KMS-11 (cell line): ENCODE data around the gene PERCC1.

ENCODE experiments used
- H2AFZ ChIP-seq: fragments of 200-600 bp; sonication (generic); 2 replicates; pipeline ENCODE4 v1.6.1; 2016; ENCODE audit warnings: antibody characterized with exemption, mixed run types, low read depth
- H3K27ac ChIP-seq: fragments of 200-600 bp; sonication (generic); 2 replicates; pipeline ENCODE4 v1.6.1; 2016; ENCODE audit warnings: mild to moderate bottlenecking, mixed run types
- H3K27me3 ChIP-seq: fragments of 200-600 bp; sonication (generic); 2 replicates; pipeline ENCODE4 v1.6.1; 2017; ENCODE audit warnings: mild to moderate bottlenecking, low read depth, mixed run types, moderate library complexity; ENCODE audit not compliant: insufficient read depth
- H3K36me3 ChIP-seq: fragments of 200-600 bp; sonication (generic); 2 replicates; pipeline ENCODE4 v1.6.1; 2017; ENCODE audit warnings: mild to moderate bottlenecking, mixed run types; ENCODE audit not compliant: insufficient read depth
- H3K4me1 ChIP-seq: fragments of 200-600 bp; sonication (generic); 2 replicates; pipeline ENCODE4 v1.6.1; 2016; ENCODE audit warnings: mild to moderate bottlenecking, low read depth, mixed run types; ENCODE audit not compliant: poor library complexity, severe bottlenecking
- H3K4me2 ChIP-seq: fragments of 200-600 bp; sonication (generic); 2 replicates; pipeline ENCODE4 v1.7.0; 2016; ENCODE audit warnings: mild to moderate bottlenecking, mixed run types
- H3K4me3 ChIP-seq: fragments of 200-600 bp; sonication (generic); IDR thresholded peaks from 2 replicates; pipeline ENCODE4 v1.6.1; 2017; ENCODE audit warnings: low read depth, low read length, mixed read lengths; ENCODE audit not compliant: insufficient read depth
- H3K79me2 ChIP-seq: fragments of 200-600 bp; sonication (generic); 2 replicates; pipeline ENCODE4 v1.6.1; 2016; ENCODE audit warnings: low read depth, mixed run types; ENCODE audit not compliant: insufficient read depth
- H3K9ac ChIP-seq: fragments of 200-600 bp; sonication (generic); 2 replicates; pipeline ENCODE4 v1.6.1; 2016; ENCODE audit warnings: mild to moderate bottlenecking, mixed run types
- H4K20me1 ChIP-seq: fragments of 200-600 bp; sonication (generic); 2 replicates; pipeline ENCODE4 v1.6.1; 2016; ENCODE audit warnings: mild to moderate bottlenecking, mixed run types; ENCODE audit not compliant: insufficient read depth
- CTCF ChIP-seq: fragments of 200-600 bp; sonication (generic); conservative IDR thresholded peaks from 2 replicates; pipeline ENCODE4 v1.6.1; 2017; ENCODE audit warnings: low read depth, mild to moderate bottlenecking, antibody characterized with exemption, low read length, moderate library complexity, mixed read lengths

Gene PERCC1

GRCh38 chr16:1403036-1403435, 27.8 kb upstream of the PERCC1 start:
- Histone ChIP-seq H2AFZ (no peak overlapping the region), H3K4me3 (no peak overlapping the region), H4K20me1 (no peaks in the 10 kb centered on the region), H3K27me3 (no peaks in the 10 kb centered on the region), H3K9ac (no peak overlapping the region), H3K27ac (no peak overlapping the region), H3K4me1 (no peaks in the 10 kb centered on the region), H3K79me2 (peaks cover 29% of the 10 kb centered on the region; the same call in 1 of the 2 replicates), H3K4me2 (no peak overlapping the region), H3K36me3 (no peaks in the 10 kb centered on the region)
- no peak for TF ChIP-seq CTCF

- H3K4me3 ChIP-seq, result no peak overlapping the region
- no peaks in the 10 kb centered on the region for H4K20me1 ChIP-seq
- H2AFZ ChIP-seq, result no peak overlapping the region
- no peaks in the 10 kb centered on the region for H3K4me1 ChIP-seq
- no peak overlapping the region for H3K9ac ChIP-seq
- H3K27ac ChIP-seq, result no peak overlapping the region
- TF ChIP-seq CTCF, result no peak
- H3K79me2 ChIP-seq, result peaks cover 35% of the 10 kb centered on the region; the same call in 1 of the 2 replicates
- H3K4me2 ChIP-seq, result no peak overlapping the region
- H3K36me3 ChIP-seq, result no peaks in the 10 kb centered on the region
- H3K27me3 ChIP-seq, result no peaks in the 10 kb centered on the region
These were observed 27.1 kb upstream of the PERCC1 start for GRCh38 chr16:1403733-1404132.

GRCh38 chr16:1407753-1408152, 23.1 kb upstream of the PERCC1 start:
- Histone ChIP-seq H3K4me2 (no peak overlapping the region), H2AFZ (no peak overlapping the region), H3K36me3 (no peaks in the 10 kb centered on the region), H3K79me2 (peaks cover 66% of the 10 kb centered on the region), H4K20me1 (no peaks in the 10 kb centered on the region), H3K27me3 (no peaks in the 10 kb centered on the region), H3K9ac (no peak overlapping the region), H3K4me3 (no peak overlapping the region), H3K27ac (no peak overlapping the region), H3K4me1 (peaks cover 3% of the 10 kb centered on the region)
- TF ChIP-seq CTCF, result no peak

GRCh38 chr16:1408171-1408837, 22.6 kb upstream of the PERCC1 start:
- Histone ChIP-seq H3K9ac (no peak overlapping the region), H3K27ac (no peak overlapping the region), H3K36me3 (no peaks in the 10 kb centered on the region), H3K4me3 (no peak overlapping the region), H3K27me3 (no peaks in the 10 kb centered on the region), H3K79me2 (peaks cover 71% of the 10 kb centered on the region), H3K4me2 (no peak overlapping the region), H2AFZ (no peak overlapping the region), H4K20me1 (no peaks in the 10 kb centered on the region), H3K4me1 (peaks cover 6% of the 10 kb centered on the region)
- no peak for TF ChIP-seq CTCF
